ENCODE data around the gene CNFN. TPM values are rescaled to one million over a fixed set of nuclear protein-coding genes. Genes with fewer than 3 reads are reported as not detected.

CNFN gene
- total RNA-seq, 1 donor from 2014 or later: 2.9 TPM

DNA sequence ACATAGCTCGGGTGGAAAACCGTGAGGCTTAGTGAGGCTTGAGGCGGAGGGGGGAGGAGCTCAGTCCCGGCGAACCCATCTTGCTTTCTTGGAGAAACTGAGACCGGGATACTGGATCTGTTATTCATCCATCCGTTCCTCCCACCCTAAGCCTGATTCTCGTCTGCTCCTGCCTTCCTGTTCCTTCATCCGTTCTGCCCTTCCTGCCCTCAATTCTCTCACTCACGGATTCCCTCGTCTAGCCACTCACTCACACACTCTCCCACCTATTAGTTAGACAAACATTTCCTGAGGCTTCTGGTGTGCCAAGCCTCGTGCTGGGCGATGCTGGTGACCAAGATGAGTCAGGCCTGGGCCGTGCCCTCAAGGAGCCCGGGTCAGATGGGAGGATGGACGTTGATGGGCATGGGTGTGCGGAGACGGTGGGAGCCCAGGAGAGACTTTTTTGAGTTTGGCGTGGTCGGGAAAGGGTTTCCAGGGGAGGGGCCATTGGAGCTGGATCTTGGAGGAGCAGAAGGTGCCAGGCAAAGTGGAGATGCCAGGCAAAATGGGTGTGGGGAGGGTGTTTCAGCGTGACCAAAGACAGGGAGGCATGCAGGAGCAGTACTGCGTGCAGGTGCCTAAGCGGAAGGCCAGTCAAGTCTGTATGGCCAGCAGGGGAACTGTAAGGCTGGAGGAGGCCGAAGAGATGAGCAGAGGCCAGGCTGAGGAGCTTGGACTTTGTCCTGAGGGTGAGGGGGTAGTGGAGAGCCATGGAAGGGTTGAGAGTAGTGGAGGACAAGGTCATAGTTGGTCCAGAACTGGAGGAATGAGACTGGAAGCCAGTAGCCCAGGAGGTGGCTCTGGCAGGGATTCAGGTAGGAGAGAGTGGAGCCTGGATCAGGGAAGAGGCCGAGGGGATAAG is 7.4 kb upstream of the CNFN start:
- TF ChIP-seq, protein P1, sequence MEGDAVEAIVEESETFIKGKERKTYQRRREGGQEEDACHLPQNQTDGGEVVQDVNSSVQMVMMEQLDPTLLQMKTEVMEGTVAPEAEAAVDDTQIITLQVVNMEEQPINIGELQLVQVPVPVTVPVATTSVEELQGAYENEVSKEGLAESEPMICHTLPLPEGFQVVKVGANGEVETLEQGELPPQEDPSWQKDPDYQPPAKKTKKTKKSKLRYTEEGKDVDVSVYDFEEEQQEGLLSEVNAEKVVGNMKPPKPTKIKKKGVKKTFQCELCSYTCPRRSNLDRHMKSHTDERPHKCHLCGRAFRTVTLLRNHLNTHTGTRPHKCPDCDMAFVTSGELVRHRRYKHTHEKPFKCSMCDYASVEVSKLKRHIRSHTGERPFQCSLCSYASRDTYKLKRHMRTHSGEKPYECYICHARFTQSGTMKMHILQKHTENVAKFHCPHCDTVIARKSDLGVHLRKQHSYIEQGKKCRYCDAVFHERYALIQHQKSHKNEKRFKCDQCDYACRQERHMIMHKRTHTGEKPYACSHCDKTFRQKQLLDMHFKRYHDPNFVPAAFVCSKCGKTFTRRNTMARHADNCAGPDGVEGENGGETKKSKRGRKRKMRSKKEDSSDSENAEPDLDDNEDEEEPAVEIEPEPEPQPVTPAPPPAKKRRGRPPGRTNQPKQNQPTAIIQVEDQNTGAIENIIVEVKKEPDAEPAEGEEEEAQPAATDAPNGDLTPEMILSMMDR (IDR thresholded peaks at IDR 0.05; ENCODE audit: unreplicated experiment): no peak
- DNase-seq (ENCODE audit: low spot score, unreplicated experiment): no peak
- peaks cover 11% of the 10 kb centered on the region for H3K27me3 Mint-ChIP-seq
- no peaks in the 10 kb centered on the region for H3K9me3 Mint-ChIP-seq (ENCODE audit: low read depth)
- no peaks in the 10 kb centered on the region for H3K36me3 Mint-ChIP-seq (ENCODE audit: insufficient read depth)
- H3K27ac Mint-ChIP-seq: peak overlapping the region; percentile 98
- H3K4me3 Mint-ChIP-seq (ENCODE audit: low read depth): peak overlapping the region; percentile 87
- peaks cover 22% of the 10 kb centered on the region for H3K4me1 Mint-ChIP-seq (ENCODE audit: low read depth)

DNA sequence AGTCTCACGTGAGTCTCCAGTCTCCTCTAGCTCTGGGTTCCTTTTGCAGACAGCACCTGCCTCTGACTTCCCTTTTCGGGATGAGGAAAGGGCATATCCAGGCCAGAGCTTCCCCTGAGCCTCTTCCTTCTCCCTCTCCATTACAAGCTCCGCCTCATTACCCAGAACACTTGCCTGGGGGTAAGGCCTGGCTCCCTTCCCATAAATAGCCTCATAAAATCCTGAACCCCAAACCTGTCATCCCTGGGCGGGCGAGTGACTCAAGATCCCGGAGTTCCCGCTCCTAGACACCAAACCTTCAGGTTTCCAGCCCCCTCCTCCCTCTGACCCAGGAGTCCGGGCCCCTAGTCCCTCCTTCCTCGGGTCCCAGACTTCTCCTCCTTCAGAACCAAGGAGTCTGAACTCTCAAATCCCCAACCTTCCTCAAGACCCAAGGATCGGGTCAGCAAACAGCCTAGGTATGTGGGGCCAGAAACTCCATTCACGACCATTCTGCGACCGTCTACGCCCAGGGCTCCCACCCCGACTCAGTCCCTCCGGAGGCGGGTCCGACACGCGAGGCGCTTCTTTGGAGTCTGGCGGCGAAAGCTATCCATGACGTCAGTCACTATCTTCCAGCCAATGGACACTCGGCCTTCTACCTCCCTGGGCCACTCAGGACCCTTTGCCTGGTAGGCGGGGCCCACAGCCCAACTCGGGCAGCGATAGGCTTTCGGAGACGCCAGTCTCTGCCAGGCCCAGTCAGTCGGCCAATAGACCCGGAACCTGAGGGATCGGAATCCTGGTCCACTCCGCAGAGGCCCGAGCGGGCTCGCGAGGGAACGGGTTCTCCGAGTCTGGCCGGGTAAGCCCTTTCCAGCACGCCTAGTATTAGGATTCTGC is 6.5 kb upstream of the CNFN start:
- Mint-ChIP-seq H3K4me3 (ENCODE audit: low read depth) (peak overlapping the region; percentile 87), H3K36me3 (ENCODE audit: insufficient read depth) (no peaks in the 10 kb centered on the region), H3K27me3 (peaks cover 18% of the 10 kb centered on the region), H3K4me1 (ENCODE audit: low read depth) (peaks cover 20% of the 10 kb centered on the region), H3K9me3 (ENCODE audit: low read depth) (no peaks in the 10 kb centered on the region), H3K27ac (peak overlapping the region; percentile 98)
- peak; percentile 99 for DNase-seq (ENCODE audit: low spot score, unreplicated experiment)
- TF ChIP-seq, protein P1 (IDR thresholded peaks at IDR 0.05; ENCODE audit: unreplicated experiment): no peak

DNA sequence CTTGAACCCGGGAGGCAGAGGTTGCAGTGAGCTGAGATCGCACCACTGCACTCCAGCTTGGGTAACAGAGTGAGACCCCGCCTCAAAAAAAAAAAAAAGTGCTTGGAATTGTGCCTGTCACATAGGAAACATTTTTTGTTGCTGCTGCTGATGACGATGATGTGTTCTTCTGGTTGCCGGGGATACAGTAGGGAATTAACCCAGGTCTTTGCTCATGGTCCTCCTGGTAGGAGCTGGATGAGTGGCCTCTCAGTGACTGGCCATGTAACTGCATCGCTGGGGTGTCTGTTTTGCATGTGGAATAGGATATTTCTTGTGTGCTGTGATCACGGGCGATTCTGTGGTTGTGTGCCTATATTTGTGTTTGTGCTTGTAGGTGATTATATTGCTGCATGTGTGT is 4.7 kb upstream of the CNFN start:
- no peak overlapping the region for H3K4me3 Mint-ChIP-seq (ENCODE audit: low read depth)
- DNase-seq (ENCODE audit: low spot score, unreplicated experiment): no peak
- H3K4me1 Mint-ChIP-seq (ENCODE audit: low read depth): peaks cover 15% of the 10 kb centered on the region
- no peaks in the 10 kb centered on the region for H3K36me3 Mint-ChIP-seq (ENCODE audit: insufficient read depth)
- no peak overlapping the region for H3K27ac Mint-ChIP-seq
- H3K27me3 Mint-ChIP-seq: peaks cover 33% of the 10 kb centered on the region
- no peaks in the 10 kb centered on the region for H3K9me3 Mint-ChIP-seq (ENCODE audit: low read depth)
- TF ChIP-seq, protein P1 (IDR thresholded peaks at IDR 0.05; ENCODE audit: unreplicated experiment): no peak

DNA sequence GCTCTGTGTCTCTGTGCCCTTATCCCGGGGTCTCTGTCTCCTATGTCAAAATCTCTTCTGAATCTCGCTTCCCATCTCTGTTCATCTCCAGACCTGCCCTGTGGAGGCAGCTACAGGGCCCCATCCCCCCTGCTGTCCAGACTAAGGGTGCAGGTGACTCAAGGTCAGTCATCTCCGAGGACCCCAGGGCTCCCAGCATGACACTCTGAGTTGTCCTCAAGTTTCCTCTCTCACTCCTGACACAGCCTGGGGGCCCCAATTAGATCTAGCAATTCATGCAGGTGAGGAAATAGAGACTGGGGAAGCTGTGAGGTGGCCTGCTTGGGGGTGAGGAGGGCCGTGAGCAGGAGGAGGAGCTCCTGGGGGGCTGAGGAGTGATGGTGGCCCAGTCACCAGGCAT is 2.1 kb upstream of the CNFN start:
- no peak overlapping the region for H3K27ac Mint-ChIP-seq
- no peak overlapping the region for H3K4me3 Mint-ChIP-seq (ENCODE audit: low read depth)
- no peak for DNase-seq (ENCODE audit: low spot score, unreplicated experiment)
- peaks cover 43% of the 10 kb centered on the region for H3K27me3 Mint-ChIP-seq
- TF ChIP-seq, protein P1 (IDR thresholded peaks at IDR 0.05; ENCODE audit: unreplicated experiment): no peak
- H3K9me3 Mint-ChIP-seq (ENCODE audit: low read depth): no peaks in the 10 kb centered on the region
- peaks cover 8% of the 10 kb centered on the region for H3K4me1 Mint-ChIP-seq (ENCODE audit: low read depth)
- no peaks in the 10 kb centered on the region for H3K36me3 Mint-ChIP-seq (ENCODE audit: insufficient read depth)

DNA sequence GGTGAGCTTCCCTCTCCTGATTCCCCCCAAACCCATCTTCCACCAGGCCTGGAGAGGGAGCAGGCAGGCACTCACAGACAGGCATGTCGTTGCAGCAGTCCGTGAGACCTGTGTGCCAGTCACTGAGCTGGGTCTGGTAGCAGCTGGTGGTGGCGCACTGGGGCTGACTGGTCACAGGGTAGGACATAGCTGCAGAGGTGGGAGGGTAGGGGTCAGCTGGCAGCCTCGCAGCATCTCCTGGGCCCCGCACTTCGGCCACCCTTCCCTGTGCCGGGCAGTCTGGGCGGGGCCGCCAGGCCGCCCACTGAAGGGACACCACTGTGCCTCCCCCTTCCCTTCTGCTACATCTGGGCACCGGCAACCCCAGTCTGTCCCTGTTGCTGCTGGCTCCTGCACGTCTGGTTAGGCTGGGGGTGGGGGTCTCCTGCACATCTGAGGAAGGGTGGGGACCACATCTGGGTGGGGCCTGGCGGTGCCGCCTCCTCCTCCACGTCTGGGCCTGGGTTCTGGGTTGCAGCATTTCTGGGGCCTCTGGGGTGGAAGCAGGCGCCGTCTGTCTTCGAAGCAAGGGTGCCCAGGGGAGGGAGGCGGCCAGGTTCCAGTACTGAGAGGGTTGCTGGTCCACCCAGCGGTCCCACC is 1.1 kb downstream of the CNFN start:
- Mint-ChIP-seq H3K4me3 (ENCODE audit: low read depth) (no peak overlapping the region), H3K27me3 (peaks cover 43% of the 10 kb centered on the region), H3K36me3 (ENCODE audit: insufficient read depth) (no peaks in the 10 kb centered on the region), H3K27ac (no peak overlapping the region), H3K4me1 (ENCODE audit: low read depth) (peaks cover 5% of the 10 kb centered on the region), H3K9me3 (ENCODE audit: low read depth) (no peaks in the 10 kb centered on the region)
- TF ChIP-seq, protein P1 (IDR thresholded peaks at IDR 0.05; ENCODE audit: unreplicated experiment): no peak
- DNase-seq (ENCODE audit: low spot score, unreplicated experiment): no peak
